KMS-11 (cell line): ENCODE results near the gene FOXQ1.
"Not testable (repeated sequence)": the region's sequence is repeated elsewhere in the genome, so short reads cannot be mapped to it uniquely, and the experiment has no call there.

Experiments used
- H2AFZ ChIP-seq: fragments of 200-600 bp; sonication (generic); 2 replicates; pipeline ENCODE4 v1.6.1; 2016; ENCODE audit warnings: antibody characterized with exemption, mixed run types, low read depth
- H3K27ac ChIP-seq: fragments of 200-600 bp; sonication (generic); 2 replicates; pipeline ENCODE4 v1.6.1; 2016; ENCODE audit warnings: mild to moderate bottlenecking, mixed run types
- H3K27me3 ChIP-seq: fragments of 200-600 bp; sonication (generic); 2 replicates; pipeline ENCODE4 v1.6.1; 2017; ENCODE audit warnings: mild to moderate bottlenecking, low read depth, mixed run types, moderate library complexity; ENCODE audit not compliant: insufficient read depth
- H3K36me3 ChIP-seq: fragments of 200-600 bp; sonication (generic); 2 replicates; pipeline ENCODE4 v1.6.1; 2017; ENCODE audit warnings: mild to moderate bottlenecking, mixed run types; ENCODE audit not compliant: insufficient read depth
- H3K4me1 ChIP-seq: fragments of 200-600 bp; sonication (generic); 2 replicates; pipeline ENCODE4 v1.6.1; 2016; ENCODE audit warnings: mild to moderate bottlenecking, low read depth, mixed run types; ENCODE audit not compliant: poor library complexity, severe bottlenecking
- H3K4me2 ChIP-seq: fragments of 200-600 bp; sonication (generic); 2 replicates; pipeline ENCODE4 v1.7.0; 2016; ENCODE audit warnings: mild to moderate bottlenecking, mixed run types
- H3K4me3 ChIP-seq: fragments of 200-600 bp; sonication (generic); IDR thresholded peaks from 2 replicates; pipeline ENCODE4 v1.6.1; 2017; ENCODE audit warnings: low read depth, low read length, mixed read lengths; ENCODE audit not compliant: insufficient read depth
- H3K79me2 ChIP-seq: fragments of 200-600 bp; sonication (generic); 2 replicates; pipeline ENCODE4 v1.6.1; 2016; ENCODE audit warnings: low read depth, mixed run types; ENCODE audit not compliant: insufficient read depth
- H3K9ac ChIP-seq: fragments of 200-600 bp; sonication (generic); 2 replicates; pipeline ENCODE4 v1.6.1; 2016; ENCODE audit warnings: mild to moderate bottlenecking, mixed run types
- H4K20me1 ChIP-seq: fragments of 200-600 bp; sonication (generic); 2 replicates; pipeline ENCODE4 v1.6.1; 2016; ENCODE audit warnings: mild to moderate bottlenecking, mixed run types; ENCODE audit not compliant: insufficient read depth
- CTCF ChIP-seq: fragments of 200-600 bp; sonication (generic); conservative IDR thresholded peaks from 2 replicates; pipeline ENCODE4 v1.6.1; 2017; ENCODE audit warnings: low read depth, mild to moderate bottlenecking, antibody characterized with exemption, low read length, moderate library complexity, mixed read lengths

FOXQ1 gene

GRCh38 chr6:1318036-1318435, 6.1 kb downstream of the FOXQ1 start:
- H3K4me1 ChIP-seq = peaks cover 6% of the 10 kb centered on the region
- H3K36me3 ChIP-seq = no peaks in the 10 kb centered on the region
- H3K4me3 ChIP-seq = no peak overlapping the region
- H3K79me2 ChIP-seq = no peaks in the 10 kb centered on the region
- H3K27ac ChIP-seq = no peak overlapping the region
- H2AFZ ChIP-seq = no peak overlapping the region
- no peaks in the 10 kb centered on the region for H4K20me1 ChIP-seq
- no peak overlapping the region for H3K9ac ChIP-seq
- no peak overlapping the region for H3K4me2 ChIP-seq
- peaks cover 6% of the 10 kb centered on the region for H3K27me3 ChIP-seq
- TF ChIP-seq CTCF = no peak

- H3K4me1 ChIP-seq, H3K9ac ChIP-seq, H3K27me3 ChIP-seq, H3K4me3 ChIP-seq, H3K27ac ChIP-seq, H3K79me2 ChIP-seq, H4K20me1 ChIP-seq, H2AFZ ChIP-seq, H3K36me3 ChIP-seq, H3K4me2 ChIP-seq: not testable (repeated sequence)
Measured at GRCh38 chr6:1318584-1318983, 6.7 kb downstream of the FOXQ1 start.

- Histone ChIP-seq H3K4me2 (no peak overlapping the region), H3K4me3 (no peak overlapping the region), H3K36me3 (no peaks in the 10 kb centered on the region), H4K20me1 (no peaks in the 10 kb centered on the region), H3K9ac (no peak overlapping the region), H3K4me1 (no peaks in the 10 kb centered on the region), H3K27ac (no peak overlapping the region), H2AFZ (no peak overlapping the region), H3K27me3 (no peaks in the 10 kb centered on the region), H3K79me2 (no peaks in the 10 kb centered on the region)
- TF ChIP-seq CTCF = no peak
Measured at GRCh38 chr6:1321738-1322137, 9.8 kb downstream of the FOXQ1 start.

GRCh38 chr6:1322156-1322555, 10.3 kb downstream of the FOXQ1 start:
- H3K79me2 ChIP-seq = no peaks in the 10 kb centered on the region
- TF ChIP-seq CTCF = no peak
- H3K27me3 ChIP-seq = no peaks in the 10 kb centered on the region
- no peak overlapping the region for H3K4me3 ChIP-seq
- H3K9ac ChIP-seq = no peak overlapping the region
- H3K4me1 ChIP-seq = no peaks in the 10 kb centered on the region
- no peak overlapping the region for H3K27ac ChIP-seq
- H2AFZ ChIP-seq = no peak overlapping the region
- H3K4me2 ChIP-seq = no peak overlapping the region
- H4K20me1 ChIP-seq = no peaks in the 10 kb centered on the region
- H3K36me3 ChIP-seq = no peaks in the 10 kb centered on the region

- H3K4me1 ChIP-seq = no peaks in the 10 kb centered on the region
- H3K27ac ChIP-seq = no peak overlapping the region
- H3K27me3 ChIP-seq = no peaks in the 10 kb centered on the region
- H2AFZ ChIP-seq = no peak overlapping the region
- no peaks in the 10 kb centered on the region for H4K20me1 ChIP-seq
- no peak overlapping the region for H3K9ac ChIP-seq
- TF ChIP-seq CTCF = no peak
- no peaks in the 10 kb centered on the region for H3K79me2 ChIP-seq
- H3K4me3 ChIP-seq = no peak overlapping the region
- H3K4me2 ChIP-seq = no peak overlapping the region
- H3K36me3 ChIP-seq = no peaks in the 10 kb centered on the region
Measured at GRCh38 chr6:1322696-1323219, 10.9 kb downstream of the FOXQ1 start.
